IPS-11a (cell line): ENCODE measurements around the gene MYZAP.
"Not testable (repeated sequence)": the region's sequence is repeated elsewhere in the genome, so short reads cannot be mapped to it uniquely, and the experiment has no call there.

Source experiments
- H3K4me3 ChIP-seq: one replicate; pipeline ENCODE4 v1.5.1; 2013; ENCODE audit warnings: low read depth, low read length, control low read depth

The MYZAP gene

GRCh38 chr15:57591237-57591821, 375 bp upstream of the MYZAP start:
- peak overlapping the region; percentile 46 for H3K4me3 ChIP-seq

DNA sequence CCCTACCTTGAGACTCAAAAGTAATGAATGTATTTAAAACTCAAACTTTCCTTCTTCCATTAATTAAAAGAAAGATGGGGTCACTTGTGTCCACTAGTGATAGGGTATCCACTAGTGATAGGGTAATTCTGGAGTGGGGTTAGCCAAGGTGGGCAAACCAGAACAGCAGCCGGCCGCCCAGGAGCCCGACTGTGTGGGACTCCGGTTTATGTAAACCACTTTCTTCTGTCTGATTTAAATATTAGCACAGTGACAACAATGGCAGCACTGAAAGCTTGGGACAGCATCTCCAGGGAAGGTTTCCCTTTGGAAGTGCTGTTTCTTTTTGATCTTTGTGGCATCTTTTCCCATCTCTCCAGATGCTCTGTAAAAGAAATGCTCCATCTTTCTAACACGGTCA, 722 bp downstream of the MYZAP start:
- no peak overlapping the region for H3K4me3 ChIP-seq

DNA sequence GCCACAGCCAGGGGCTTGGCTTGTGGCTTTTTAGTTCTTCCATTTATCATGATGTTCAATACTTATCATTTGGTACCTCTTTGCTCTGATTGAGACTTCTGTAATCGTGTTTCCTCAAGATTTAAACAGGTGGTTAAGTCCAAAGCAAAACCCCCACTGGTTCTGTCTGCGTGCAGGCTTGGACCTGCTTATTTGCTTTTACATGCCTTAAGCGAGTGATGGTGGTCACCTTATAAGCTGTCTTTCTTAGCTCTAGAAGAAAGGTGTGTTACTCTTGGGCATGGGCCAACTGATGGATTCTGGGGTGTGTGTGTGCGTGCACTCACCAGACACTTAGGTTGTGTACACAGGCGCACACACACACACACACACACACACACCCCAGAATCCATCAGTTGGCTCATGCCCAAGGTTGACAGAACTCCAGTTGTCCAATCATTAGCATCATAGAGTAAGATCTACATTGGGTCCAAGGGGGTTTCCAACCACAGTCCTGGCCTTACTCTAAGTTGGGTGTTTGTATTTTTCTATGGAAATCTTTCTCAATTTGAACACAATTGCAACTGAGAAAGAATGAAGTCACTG, 1.2 kb downstream of the MYZAP start:
- H3K4me3 ChIP-seq, result no peak overlapping the region

DNA sequence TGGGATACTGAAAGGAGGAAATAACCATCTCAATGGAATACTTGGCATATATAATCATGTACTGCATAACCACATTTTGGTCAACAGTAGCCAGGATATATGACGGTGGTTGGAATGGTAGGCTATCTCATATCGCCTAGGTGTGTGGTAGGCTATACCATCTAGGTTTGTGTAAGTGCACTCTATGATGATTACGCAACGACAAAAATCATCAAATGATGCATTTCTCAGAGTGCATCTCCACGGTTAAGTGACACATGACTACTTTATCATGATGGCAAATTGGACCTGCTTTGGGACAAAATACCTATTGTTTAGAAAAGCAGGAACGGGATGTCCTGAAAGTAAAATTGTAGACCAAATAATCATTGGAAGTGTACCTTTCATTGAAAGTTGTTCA, 2.8 kb downstream of the MYZAP start:
- no peak overlapping the region for H3K4me3 ChIP-seq

GRCh38 chr15:57595011-57595866, 3.5 kb downstream of the MYZAP start:
- no peak overlapping the region for H3K4me3 ChIP-seq

- H3K4me3 ChIP-seq, result no peak overlapping the region
Observed at GRCh38 chr15:57596301-57596855, 4.7 kb downstream of the MYZAP start.

- H3K4me3 ChIP-seq, result no peak overlapping the region
Observed at GRCh38 chr15:57596978-57597377, 5.3 kb downstream of the MYZAP start.

GRCh38 chr15:57597431-57597830, 5.7 kb downstream of the MYZAP start:
- no peak overlapping the region for H3K4me3 ChIP-seq

DNA sequence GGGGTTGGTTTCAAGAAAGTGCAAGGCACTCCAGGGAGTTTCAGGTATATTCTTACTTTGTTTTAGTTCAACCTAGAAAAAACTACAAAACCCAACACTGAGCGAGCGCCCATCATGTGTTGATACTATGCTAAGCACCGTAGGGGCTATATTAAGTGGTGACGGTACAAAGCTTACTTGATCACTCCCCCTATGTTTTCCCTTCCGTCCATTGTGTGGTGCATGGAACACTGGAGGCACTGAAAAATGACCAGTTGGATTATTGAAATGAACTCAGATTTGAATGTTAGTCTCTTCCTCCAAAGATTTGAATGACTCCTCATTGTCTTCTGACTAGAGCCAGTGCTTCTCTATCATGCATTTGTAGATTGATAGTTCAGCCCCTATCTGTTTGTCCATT, 6.6 kb downstream of the MYZAP start:
- H3K4me3 ChIP-seq, result no peak overlapping the region

DNA sequence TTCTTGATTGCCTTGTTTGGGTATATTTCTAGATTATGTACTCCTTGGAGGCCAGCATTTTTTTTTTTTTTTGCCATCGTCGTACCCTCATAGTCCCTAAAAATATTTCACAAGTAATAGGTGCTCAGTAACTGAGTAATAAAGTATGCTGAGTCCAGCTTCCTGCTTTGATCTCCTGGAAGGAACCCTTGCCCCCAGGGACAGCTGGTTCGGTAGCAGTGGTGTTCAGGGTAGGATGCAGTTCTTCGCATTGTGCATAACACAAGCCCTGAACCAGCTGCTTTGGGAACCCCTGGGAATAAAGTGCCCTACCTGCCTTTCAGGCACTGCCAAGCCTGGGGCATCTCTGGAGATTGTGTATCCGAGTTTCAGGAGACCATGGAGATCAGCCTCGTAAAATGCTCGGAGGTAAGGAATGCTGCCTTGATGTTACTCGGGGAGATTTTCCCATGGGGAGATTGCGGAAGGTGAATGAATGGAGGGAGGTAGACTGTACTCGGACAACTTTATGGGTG, 7.6 kb downstream of the MYZAP start:
- no peak overlapping the region for H3K4me3 ChIP-seq

GRCh38 chr15:57600197-57600596, 8.5 kb downstream of the MYZAP start:
- no peak overlapping the region for H3K4me3 ChIP-seq

- no peak overlapping the region for H3K4me3 ChIP-seq
Observed at GRCh38 chr15:57604507-57604906, 12.8 kb downstream of the MYZAP start.

GRCh38 chr15:57605491-57605890, 13.8 kb downstream of the MYZAP start:
- H3K4me3 ChIP-seq, result no peak overlapping the region

DNA sequence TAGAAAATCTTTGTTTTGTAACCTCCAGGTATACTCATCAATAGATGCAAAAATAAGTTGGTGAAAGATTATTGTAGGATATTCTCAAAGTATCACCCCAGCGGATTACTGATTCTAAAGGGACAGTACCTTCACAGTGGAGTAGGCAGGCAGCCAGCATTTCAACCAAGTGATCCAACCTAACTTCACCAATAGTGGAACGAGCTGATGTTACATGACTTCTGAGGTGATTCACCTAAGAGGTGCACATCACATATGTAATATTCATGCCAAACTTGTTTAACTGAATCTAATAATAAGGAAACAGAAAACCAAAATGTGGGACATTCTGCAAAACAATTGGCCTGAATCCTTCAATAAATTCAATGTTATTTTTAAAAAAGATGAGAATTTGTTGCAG, 14.3 kb downstream of the MYZAP start:
- H3K4me3 ChIP-seq, result no peak overlapping the region

- H3K4me3 ChIP-seq, result no peak overlapping the region
Observed at GRCh38 chr15:57606816-57607215, 15.1 kb downstream of the MYZAP start.

GRCh38 chr15:57607570-57608000, 15.9 kb downstream of the MYZAP start:
- H3K4me3 ChIP-seq, result no peak overlapping the region

- H3K4me3 ChIP-seq, result no peak overlapping the region
Observed at GRCh38 chr15:57609805-57610529, 18.3 kb downstream of the MYZAP start.

- no peak overlapping the region for H3K4me3 ChIP-seq
Observed at GRCh38 chr15:57611123-57611522, 19.4 kb downstream of the MYZAP start.

DNA sequence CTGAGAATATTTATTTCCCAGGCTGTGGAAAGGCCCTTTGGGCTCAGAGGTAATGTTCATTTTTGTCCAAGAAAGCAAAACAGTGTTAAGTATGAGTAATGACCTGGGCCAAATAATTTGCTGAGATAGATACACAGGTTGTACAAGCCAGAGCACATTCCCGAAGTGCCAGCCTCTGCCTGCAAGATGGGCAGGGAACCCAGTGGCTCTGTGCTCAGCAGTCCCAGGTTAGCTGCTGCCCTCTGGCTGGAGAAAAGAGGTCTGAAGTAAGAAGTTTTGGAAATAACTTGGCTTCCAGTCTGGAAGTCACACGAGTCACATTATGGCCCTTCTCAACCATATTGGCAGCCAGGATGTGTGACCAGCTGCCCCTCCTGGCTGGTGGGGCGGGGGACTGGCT, 20.2 kb downstream of the MYZAP start:
- no peak overlapping the region for H3K4me3 ChIP-seq

DNA sequence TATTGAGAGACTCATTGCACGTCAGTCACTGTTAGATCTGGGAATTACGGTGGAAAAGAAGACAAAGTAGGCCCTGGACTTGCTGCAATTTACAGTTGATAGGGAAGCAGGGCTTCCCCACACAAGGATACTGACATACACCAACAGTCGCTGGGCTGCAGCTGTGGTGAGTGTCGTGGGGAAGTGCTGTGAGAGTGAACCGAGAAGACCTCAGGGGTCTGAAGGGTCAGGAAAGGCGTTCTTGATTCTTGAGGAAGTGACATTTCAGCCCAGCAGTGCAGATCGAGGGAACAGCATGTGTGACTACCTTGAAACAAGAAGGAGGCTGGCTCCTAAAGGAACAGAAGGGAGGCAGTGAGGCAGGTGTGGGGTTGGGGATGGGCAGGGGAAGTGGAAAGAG, 22.5 kb downstream of the MYZAP start:
- no peak overlapping the region for H3K4me3 ChIP-seq

DNA sequence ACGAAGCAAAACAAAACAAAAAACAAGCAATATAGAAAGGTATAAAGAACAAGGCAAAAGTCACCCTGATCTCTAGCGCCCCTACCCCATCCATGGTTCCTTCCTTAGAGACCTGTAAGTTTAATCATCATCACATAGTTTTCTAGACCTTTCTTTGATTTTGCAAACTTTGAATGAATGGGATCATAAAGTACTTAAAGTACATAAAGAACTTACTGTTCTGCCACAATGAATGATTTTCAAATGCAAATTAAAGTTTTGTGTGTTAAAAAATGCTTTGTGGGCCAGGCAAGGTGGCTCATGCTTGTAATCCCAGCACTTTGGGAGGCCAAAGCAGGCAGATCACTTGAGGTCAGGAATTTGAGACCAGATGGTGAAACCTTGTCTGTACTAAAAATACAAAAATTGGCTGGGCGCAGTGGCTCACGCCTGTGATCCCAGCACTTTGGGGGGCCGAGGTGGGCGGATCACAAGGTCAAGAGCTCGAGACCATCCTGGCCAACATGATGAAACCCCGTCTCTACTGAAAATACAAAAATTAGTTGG, 24.3 kb downstream of the MYZAP start:
- H3K4me3 ChIP-seq, result not testable (repeated sequence)
